DMS114 treated with DMSO at 0.1 percent for 48 hours (cell line): Measurements from ENCODE around the gene TRABD2B.
"Not testable (repeated sequence)": the region's sequence is repeated elsewhere in the genome, so short reads cannot be mapped to it uniquely, and the experiment has no call there.

Experiments
- DNase-seq: peaks from one replicate; lab custom pipeline; 2025; ENCODE audit not compliant: unreplicated experiment; lab: John Stamatoyannopoulos, UW

The TRABD2B gene

GRCh38 chr1:47970882-47971281, 26.3 kb downstream of the TRABD2B start:
- DNase-seq = no peak

DNA sequence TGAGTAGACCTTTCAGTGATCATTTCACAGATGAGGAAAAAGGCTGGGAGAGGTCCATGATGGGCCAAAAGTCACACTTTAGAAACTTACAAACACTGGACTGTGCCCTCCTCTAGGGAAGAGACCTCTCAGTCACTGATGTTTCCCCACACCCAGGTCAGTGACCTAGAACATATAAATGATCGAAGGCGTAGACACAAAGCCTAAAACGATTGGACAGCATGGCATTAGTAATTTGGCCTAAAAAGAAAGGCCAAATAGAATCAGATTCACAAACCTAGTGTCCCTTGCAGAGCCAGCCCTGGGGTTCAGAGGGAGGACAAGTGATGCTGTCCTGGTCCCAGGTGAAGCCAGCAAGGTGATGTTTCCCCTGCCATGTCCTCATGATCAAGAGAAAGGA, 27.7 kb downstream of the TRABD2B start:
- no peak for DNase-seq

- no peak for DNase-seq
Measured at GRCh38 chr1:47968556-47968888, 28.7 kb downstream of the TRABD2B start.

GRCh38 chr1:47967864-47968555, 29.2 kb downstream of the TRABD2B start:
- no peak for DNase-seq

DNA sequence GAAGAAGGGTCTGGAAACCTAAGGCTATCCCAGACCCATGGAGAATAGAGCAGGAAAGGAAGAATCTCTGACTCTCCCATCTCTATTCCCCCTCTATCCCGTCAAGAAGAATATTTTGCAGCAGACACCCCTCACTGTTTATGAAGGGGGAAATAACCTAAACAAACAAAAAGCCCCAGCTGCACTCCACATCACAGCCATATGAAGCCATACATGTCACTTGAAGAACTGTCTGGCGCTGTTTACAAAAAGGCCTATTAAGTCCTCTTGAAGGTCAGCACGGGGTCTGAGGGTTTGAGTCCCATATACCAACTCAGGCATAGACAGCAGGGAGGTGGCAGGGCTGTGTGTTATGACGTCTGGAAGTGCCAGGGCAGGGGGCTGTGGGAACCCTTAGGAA, 31.4 kb downstream of the TRABD2B start:
- no peak for DNase-seq

GRCh38 chr1:47964636-47965035, 32.5 kb downstream of the TRABD2B start:
- DNase-seq = no peak

GRCh38 chr1:47963568-47964358, 33.4 kb downstream of the TRABD2B start:
- no peak for DNase-seq

DNA sequence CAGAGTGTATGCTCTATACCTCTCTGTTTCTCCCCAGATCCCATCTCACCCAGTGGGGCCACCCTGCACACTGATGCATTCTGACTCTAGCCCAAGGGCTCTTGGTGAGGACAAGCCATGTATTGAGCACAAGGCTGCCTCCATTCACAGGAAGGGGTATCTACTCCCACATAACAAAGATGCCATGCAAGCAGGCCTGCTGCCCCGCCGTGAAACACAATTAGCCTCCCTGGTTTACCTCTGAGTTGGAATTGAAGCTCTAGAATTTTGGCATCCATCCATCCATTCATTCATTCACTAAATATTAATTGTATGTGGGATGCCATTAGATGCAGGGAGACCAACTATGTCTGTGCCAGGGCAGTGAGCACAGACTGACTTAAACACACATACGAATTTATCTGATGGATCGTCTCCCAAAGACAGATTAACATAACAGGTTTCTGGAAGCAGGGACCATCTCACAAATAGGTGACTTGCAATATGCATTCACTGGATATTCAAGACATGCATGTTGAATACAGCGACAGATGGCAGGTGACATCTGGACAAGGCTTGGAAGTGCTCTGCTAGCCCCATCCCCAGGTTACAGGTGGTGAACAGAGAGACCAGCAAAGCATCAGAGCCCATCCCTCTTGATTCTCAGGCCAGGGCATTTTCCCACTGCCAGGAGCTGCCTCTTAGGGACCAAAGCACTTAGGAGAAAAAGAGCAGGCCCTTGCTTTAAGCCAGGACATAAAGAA, 34.3 kb downstream of the TRABD2B start:
- DNase-seq = no peak

GRCh38 chr1:47961835-47962234, 35.4 kb downstream of the TRABD2B start:
- DNase-seq = not testable (repeated sequence)

DNA sequence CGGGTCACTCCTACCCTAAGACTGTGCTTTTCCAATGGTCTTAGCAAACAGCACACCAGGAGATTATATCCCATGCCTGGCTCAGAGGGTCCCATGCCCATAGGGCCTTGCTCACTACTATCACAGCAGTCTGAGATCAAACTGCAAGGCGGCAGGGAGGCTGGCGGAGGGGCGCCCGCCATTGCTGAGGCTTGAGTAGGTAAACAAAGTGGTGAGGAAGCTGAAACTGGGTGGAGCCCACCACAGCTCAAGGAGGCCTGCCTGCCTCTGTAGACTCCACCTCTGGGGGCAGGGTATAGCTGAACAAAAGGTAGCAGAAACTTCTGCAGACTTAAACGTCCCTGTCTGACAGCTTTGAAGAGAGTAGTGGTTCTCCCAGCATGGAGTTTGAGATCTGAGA, 40.7 kb downstream of the TRABD2B start:
- DNase-seq = not testable (repeated sequence)

DNA sequence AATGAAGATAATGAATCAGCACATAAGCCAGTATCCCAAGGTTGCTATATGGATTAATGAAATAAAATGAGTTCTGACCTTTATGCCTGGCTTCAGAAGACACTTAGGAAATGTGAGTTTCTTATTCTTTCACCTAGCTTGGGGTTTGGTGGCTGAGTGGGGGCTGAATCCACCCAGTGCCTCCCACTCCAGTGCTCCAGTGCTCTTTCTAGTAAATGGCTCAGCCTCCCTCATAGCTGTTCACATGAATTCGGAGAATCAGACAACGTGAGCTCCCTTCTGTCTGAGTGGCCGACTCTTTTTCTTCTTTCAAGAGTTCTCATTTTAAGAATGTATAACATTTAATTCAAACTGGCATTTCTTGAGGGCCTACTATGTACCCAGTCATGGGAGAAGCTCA, 43.5 kb downstream of the TRABD2B start:
- no peak for DNase-seq

DNA sequence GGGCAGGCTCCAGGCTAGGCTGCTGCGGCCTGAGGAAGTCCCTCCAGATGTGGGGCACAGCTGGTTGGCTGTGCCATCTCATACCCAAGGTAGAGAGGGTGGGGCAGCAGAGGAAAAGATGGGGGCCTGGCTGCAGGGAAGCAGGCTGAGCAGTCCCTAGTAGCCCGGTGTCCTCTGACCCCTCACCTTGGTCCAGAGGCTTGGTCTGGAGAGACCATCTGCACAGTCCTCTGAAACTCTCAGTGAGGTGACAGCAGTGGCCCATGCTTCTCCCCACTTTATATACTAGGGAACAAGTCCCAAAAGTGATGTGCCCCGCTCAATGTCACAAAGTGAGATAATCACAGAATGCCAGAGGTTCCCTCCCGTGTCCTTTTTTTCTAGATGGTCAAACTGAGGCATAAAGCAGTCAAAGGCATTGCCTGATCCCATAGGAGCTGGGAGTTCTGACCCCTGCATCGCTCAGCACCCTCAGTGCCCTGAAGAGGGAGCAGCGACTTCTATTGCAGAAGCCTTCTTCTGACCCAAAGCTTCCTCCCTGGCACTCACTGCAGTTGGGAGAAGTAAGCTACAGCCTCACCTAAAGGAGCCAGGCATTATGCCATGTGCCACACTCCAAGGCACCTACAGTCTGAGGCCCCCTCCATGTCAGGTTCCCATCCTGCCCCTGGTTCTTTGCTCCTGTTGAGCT, 45.5 kb downstream of the TRABD2B start:
- no peak for DNase-seq

GRCh38 chr1:47951026-47951425, 46.2 kb downstream of the TRABD2B start:
- DNase-seq = no peak

DNA sequence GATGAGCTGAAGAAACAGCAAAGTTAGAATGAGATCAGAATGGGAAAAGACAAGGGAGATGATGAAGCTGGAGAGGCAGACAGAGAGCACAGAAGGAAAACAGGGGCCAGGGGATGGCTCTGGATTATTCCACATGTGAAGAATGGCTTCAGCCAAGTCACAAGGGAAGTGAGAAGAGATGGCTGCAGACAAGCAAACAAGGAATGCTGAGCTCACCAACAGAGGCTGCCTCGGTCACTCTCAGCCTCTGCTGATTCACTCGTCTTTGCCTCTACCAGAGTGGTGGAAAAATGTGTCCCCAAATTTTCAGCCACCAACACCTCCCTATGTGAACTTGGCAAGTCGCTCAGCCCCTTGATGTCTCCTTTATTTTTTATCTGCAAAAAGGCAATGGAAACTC, 46.7 kb downstream of the TRABD2B start:
- no peak for DNase-seq

DNA sequence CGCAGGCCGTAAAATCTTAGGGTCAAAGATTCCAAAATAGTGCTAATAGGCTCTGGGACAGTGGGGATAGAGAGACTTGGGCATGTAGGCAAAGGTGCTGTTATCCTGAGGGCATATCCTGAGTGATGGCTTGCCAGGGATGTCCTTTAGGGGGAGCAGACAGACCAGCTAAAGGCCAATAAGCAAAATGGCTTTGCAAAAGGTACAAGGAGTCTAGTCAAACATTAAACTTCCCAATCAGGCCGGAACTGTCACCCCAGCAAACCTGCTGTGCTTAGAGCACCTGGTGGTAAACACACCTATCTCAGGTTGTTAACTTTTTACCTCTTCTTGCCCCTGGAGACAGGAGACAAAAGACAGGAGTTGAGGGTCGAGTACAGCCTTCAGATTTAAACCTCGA, 49.1 kb downstream of the TRABD2B start:
- DNase-seq = no peak

DNA sequence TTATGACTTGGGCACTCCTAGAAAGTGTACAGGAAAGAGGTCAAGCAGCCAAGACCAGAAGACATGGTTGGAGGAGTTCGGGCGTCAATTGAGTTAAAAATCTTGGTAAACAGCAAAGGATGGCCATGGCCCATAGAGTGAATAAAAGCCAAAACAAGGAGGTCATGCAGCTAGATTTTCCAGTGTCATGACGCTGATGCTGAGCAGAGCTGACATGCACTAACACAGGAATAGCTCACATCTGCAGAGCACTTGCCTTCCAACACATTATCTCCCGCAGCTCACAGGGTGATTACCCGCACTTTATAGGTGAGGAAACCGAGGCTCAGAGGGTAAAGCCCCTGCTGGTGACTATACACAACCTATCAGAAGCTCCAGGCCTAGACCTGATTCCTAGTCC, 49.7 kb downstream of the TRABD2B start:
- DNase-seq = no peak

GRCh38 chr1:47944561-47944960, 52.6 kb downstream of the TRABD2B start:
- DNase-seq = no peak

GRCh38 chr1:47942240-47942629, 55.0 kb downstream of the TRABD2B start:
- DNase-seq = no peak

- DNase-seq = no peak
Measured at GRCh38 chr1:47941609-47942239, 55.5 kb downstream of the TRABD2B start.

DNA sequence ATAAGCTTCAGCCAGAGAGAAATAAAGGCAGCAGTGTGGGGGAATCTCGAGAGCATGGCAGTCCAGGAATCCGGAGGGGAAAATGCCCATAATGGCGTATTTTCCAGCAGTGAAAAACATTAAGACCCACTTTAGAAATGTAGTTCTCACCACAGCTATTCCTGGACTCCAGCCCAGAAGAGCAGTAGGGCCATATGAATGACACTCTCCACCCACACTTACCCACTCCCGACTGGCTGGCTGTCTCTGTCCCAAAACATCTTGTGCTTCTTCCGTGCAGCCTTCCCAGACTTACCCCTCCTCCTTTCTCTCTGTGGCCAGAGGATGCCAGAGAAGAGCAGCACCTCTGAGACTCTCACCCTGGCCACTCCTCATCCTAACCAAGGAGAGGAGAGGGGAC, 56.4 kb downstream of the TRABD2B start:
- DNase-seq = no peak

DNA sequence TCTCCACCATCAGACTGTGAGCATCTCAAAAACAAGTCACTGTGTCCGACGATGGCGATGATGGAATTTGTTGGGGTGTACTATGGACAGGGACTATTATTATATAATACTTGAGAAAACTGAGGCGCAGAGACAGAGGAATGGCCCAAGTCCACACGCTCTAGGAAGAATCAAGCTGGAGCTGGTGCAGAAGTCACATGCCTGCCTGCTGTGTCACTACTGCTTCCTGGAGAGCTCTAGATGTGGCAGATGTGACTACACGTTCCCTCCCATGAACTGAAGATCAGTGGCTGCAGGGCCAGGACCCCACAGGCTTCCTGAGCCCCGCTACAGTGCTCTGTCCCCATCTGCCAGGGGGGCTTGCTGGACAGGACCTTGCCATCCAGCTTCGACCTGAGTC, 56.9 kb downstream of the TRABD2B start:
- DNase-seq = no peak
